GM21737 (cell line): ENCODE measurements around the gene EMD.
"Not testable (repeated sequence)": the region's sequence is repeated elsewhere in the genome, so short reads cannot be mapped to it uniquely, and the experiment has no call there.

Source experiments
- ATAC-seq: cut with Tn5 transposase; IDR thresholded peaks from one replicate; pipeline ENCODE4 v1.9.1; 2021; ENCODE audit warnings: mild to moderate bottlenecking, moderate library complexity; ENCODE audit not compliant: unreplicated experiment

The EMD gene

DNA sequence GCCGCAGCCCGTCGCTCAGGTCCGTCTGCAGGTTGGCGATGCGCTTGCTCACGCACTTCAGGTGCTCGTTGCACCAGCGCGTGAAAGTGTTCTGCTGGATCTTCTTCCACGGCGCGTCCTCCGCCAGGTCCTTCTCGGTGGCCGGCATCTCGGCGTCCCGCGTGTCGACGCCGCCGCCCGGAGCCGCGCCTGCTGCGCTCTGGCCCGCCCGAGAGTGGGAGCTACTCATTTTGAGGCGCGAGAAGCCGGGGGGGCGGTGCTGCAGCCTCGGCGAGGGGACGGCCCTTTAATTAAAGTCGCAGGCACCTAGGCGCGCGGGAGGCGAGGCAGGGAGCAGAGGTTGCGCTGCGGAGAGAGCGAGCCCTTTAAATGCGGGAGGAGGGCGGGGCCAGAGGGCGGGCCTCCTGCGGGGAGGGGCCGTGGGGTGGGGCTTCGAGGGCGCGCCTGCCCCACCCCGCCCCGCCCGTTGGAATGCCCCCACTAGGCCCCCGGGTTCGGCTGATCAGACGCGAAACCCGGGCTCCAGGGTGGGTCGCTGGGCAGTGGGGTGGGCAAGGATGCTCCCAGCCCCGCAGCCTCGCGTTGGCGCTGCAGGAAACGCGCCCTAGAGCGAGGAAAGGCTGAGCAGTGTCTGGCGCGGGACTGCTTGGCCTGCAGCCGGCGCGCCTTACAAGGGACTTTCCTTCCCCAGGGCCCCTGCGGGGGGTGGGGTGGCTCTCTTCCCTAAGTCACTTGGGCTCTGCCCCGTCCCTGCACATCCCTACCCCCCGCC is 7.9 kb upstream of the EMD start:
- ATAC-seq: peak; percentile 63

DNA sequence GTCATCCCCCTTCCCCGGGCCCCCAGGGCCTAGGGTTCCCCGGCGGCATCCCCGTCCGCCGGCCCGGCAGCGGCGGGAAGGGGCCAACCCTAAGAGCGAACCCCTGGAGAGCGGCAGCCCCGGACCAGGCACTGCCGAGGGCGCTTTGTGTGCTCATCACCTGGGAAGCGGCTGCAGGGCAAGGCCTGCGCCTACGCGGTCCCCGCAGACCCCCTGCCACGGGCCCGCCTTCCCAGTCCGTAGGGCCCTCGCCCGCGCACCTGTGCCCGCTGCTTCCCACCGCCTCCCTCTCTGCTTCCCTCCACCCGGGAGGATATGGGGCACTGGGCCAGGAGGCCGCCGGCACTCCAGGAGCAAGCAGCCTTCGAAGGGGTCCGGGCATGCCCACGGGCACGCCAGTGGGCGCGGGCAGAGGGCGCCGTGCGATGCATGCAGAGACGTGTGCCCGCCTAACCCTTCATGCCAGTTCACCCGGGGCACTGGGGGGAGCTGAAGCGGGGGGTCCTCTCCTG is 7.2 kb upstream of the EMD start:
- no peak for ATAC-seq

DNA sequence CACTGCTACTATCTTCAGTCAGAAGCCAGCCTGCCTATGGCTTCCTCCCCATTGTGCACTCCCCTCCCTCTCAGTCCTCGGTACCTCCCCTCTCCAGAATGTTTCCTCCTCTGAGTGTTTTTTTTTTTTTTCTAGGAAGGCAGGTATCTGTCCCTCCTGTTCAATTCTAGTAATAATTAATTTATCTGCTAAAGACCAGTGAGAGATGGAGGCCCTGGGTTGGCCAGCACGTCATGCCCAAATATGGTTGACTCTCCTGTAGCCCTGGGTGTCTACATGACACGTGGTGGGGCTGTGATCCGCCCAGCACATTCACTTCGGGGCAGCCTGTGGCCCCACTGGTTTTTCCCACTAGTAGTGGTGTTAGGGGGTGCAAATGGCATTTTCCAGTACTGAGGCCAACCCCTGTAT is 6.5 kb upstream of the EMD start:
- no peak for ATAC-seq

DNA sequence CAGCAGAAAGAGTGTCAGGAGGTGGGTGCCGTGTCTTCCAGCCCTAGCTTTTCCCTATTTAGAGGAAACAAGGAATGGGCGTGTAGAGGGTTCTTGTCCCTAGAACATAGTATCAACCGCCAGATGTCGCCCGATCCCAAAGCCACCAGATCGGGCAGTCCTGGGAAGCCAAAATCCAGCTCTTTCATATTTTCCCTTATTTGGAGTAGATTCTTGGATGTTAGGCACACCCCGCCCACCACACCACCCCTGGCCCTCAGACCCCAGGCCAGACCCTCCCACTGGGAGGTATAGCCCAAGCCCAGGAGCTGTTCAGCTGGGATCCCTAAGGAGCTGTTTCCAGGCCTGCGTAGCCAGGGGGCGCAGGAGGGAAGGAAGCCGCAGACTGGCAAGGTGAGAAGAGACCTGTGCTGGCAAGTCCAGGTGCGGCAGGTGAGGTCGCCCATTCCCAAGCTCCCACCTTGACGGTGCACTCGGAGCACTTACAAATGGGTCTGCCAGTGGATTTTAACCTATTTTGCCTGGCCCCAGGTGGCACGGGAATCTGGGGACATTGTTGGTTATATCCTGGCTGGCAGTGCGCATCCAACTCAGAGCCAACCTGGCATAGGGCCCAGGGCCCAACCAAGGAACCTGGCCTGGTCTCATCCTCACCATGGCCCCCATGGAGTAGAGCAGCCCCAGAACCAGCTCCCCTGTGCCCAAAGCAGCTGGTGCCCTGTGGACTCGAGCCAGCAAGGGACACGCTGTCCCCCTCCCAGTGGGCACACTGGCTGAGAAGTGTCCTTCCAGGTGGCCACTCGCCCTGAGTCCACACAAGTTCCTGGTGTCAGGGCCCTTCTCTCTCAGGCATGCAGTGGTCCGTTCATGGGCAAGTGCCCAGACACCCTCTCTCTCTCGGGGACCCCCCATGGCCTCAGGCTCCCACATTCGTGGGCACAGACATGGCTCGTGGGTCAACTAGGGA is 5.5 kb upstream of the EMD start:
- ATAC-seq: no peak

DNA sequence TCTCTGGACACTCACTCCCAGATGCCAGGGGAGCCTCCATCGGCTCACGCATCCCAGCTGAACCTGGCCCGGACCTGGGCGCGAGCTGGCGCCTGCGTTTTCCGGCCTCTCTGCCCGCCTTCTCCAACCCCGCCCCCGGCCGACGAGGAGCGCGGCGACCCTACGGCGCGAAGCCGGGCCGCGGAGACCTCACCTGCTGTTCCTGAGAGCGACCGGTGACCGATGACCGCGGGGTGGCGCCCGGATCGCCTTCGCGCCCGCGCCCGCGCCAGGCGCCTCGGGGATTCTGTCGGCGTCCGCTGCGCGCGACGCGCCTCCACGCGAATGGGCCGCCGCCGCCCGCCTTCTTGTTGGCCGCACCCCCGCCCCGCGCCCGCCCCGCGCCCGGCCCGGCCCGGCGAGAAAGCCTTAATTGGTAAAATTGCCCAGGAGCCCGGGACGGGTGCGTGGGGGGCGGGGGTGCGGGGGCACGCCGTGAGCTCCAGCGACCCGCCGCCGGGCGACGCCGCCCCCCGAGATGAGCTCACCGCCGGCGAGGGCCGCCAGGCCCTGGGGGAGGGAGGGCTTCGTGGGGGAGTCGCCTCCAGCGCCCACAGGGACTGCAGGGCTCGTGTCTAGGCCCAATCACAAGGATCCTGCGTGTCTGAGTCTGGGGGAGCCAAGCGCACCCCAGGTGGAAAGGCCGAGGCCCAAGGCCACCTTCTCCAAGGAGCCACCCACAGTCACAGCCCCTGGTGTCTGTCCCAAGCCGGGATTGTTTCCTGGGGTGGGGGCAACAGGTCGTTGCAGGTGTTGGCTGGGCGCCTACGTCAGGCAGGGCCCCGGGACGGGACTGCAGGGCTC is 4.6 kb upstream of the EMD start, which contains the start of gene FLNA:
TSS of gene FLNA (minus strand) at position 322 of the 843 bp plus-strand sequence. CDS start 3,389 bp downstream, outside the sequence.
- no peak for ATAC-seq

DNA sequence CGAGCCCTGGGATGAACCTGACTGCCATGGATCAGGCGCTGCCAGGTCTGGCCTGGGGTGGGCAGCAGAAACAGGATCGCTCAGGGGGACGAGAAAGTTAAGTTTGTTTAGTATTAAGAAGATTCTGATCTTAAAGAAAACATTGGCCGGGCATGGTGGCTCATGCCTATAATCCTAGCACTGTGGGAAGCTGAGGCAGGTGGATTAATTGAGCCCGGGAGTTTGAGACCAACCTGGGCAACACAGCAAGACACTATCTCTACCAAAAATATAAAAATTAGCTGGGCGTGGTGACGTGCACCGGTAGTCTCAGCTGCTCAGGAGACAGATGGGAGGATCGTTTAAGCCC is 4.0 kb upstream of the EMD start:
- no peak for ATAC-seq

DNA sequence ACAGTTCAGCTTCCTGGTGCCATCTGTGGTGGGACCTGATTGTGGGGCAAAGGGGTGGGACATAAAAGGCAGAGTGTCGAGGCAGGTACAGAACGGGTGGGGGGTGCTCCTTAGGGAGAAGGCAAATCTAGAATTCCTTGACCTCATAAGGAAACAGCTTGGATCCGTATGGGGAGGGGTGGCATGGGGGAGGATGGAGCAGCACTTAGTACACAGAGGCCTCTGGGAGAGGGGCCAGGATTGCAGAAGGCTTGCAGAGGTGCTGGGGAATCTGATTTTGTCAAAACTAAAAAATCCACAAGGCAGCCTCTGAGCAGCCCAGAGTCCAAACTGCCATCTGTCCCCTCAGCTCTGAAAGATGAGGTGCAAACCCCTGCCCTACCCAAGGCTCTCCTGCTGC is 2.3 kb upstream of the EMD start:
- no peak for ATAC-seq

DNA sequence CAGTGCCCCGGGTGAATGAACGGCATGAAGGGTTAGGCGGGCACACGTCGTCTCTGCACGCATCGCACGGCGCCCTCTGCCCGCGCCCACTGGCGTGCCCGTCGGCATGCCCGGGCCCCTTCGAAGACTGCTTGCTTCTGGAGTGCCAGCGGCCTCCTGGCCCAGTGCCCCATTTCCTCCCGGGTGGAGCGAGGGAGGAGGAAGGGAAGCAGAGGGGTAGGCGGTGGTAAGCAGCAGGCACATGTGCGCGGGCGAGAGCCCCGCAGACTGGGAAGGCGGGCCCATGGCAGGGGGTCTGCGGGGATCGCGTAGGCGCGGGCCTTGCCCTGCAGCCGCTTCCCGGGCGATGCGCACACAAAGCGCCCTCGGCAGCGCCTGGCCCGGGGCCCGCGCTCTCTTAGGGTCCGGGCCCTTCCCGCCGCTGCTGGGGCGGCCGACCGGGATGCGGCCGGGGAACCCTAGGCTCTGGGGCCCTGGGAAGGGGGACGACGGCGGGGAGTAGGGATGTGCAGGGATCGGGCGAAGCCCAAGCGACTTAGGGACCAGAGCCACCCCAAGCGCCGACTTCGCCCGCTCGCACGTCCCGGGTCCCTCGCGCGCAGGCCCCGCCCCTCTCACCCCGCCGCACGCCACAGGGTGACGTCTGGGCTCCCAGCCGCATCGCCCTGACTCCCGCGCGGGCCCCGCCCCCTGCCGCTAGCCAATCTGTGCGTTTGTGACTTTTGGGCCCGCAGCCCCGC is 866 bp upstream of the EMD start:
- ATAC-seq: peak; percentile 1

DNA sequence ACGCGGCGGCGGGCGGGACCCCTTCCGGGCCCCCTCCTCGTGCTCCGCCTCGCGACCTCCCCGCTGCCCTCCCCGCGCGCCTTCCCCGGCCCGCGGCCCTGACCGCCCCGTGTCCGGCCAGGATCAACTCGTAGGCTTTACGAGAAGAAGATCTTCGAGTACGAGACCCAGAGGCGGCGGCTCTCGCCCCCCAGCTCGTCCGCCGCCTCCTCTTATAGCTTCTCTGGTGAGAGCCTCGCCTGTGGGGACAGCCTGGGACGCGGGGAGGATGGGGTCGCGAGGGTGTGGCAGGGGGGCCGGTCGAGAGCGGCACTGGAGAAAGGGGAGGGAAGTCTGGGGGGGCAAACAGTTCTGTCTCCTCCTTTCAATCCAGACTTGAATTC is 465 bp downstream of the EMD start:
- peak; percentile 5 for ATAC-seq

DNA sequence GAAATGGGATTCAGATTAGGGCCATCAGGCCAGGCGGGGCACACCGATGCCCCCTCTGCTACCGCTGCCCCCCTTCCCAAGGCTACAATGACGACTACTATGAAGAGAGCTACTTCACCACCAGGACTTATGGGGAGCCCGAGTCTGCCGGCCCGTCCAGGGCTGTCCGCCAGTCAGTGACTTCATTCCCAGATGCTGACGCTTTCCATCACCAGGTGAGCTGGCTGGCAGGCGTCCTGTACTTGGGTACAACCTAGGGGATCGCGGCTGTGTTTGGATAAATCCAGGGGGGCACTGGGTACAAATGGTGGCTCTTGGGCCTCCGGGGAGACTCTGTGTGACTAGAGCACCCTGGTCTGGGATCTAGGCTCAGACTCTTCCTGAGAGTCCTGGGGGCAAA is 1.1 kb downstream of the EMD start:
- ATAC-seq: no peak

DNA sequence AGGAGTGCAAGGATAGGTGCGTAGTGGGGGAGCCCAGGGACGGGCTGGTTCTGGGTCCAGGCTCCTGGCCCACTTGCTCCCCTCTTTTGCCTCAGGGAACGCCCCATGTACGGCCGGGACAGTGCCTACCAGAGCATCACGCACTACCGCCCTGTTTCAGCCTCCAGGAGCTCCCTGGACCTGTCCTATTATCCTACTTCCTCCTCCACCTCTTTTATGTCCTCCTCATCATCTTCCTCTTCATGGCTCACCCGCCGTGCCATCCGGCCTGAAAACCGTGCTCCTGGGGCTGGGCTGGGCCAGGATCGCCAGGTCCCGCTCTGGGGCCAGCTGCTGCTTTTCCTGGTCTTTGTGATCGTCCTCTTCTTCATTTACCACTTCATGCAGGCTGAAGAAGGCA is 1.7 kb downstream of the EMD start:
- no peak for ATAC-seq

DNA sequence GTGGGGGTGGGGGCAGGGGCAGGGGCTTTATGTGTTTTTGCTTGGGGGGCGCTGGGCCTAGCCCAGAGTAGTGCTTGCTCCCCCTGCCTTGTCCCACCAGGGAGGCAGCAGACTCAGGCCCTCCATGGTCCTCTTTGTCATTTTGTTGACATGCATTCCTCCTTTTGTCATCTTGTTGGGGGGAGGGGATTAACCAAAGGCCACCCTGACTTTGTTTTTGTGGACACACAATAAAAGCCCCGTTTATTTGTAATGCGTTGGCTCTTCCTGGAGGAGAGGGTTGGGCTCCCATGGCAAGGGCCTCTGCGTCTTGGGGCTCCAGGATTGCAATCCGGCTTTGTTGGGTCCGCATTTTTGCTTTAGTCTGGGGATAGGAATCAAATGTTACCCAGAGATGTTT is 2.2 kb downstream of the EMD start:
- no peak for ATAC-seq

DNA sequence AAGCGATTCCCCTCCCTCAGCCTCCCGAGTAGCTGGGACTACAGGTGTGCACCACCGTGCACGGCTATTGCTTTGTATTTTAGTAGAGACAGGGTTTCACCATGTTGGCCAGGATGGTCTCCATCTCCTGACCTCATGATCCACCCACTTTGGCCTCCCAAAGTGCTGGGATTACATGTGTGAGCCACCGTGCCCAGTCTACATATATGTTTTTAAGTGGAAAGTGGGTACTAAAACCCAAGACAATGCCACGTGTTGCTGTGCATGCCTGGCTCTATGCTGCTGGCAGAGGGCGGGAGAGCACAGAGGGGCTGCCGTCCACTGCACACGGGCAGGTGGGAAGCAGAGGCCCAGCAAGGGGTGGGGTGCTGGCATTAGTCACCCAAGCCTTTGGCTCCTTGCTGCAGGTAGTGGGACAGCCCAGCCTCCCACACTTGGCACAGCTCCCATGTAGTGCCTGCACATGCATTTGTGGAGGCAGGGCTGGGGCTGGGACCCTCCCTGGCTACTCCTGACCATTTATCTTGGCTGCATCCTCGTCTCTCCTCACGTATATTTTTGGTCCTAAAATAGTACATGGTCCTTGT is 3.5 kb downstream of the EMD start:
- ATAC-seq: no peak

DNA sequence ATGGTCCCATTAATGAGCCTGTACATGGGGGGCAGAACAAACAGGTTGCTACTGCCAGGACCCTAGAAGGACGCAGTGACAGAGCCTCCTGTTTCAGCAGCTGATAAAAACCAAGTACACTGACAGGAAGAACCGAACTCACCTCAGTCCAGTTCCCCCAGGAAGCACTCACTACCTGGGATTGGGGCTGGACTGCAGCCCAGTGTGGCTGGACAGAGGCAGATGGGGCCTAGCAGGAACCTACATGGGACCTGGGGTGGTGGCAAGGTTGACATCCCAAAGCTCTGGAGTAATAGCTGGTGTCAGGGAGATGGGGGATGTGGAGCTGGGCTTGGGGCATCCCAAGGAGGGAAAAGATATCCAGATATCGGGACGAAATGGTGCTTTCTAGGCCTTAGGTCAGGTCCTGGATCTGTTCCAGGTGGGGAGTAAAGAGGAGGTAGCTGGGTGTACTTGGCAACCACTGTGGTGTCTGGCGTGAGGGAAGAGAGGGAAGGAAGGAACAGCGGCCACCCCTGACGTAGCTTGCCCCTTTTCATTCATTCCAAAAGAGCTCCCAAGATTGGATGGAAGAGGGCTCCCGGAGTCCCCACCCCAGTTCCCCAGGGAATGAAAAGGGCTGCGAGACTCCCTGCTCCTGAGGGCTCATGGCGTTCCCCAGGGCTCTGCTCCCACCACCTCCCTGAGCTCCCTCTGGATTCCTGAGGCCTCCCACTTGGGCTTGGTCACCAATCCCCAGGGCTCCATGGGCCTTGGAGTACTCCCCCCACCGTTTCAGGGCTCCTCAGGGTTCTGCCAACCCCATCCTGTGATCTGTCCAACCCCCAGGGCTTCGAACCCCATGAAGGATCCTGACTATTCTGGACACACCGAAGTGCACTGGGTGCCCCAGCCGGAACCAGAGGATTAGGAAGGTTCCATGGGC is 4.5 kb downstream of the EMD start:
- ATAC-seq: no peak

DNA sequence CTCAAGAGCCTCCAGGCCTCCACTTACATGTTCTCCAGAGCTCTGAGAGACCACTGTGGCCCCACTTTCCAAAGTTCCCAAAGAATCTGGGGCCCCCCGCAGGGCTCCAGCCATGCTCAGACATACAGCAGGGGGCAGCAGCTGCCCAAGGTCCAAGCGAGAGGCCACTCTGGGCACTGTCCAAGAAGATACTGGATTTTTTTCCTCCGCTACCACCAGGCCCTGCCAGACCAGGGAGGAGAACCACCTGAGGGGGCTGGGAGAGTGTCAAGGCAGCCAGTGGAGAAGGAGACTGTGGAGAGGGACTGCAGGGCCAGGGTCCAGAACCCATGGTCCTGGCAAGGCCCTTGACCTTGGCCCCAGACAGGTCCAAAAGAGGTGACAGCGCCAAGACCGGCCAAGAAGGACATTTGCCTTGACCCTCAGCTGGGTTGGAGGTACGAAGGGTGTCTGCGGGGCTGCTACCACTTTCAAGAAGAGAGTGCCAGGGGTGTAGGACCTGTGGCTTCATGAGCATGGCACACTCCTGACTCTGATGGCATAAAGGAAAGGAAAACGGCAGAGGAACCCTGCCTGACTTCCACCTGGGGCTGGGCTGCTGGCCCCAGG is 5.3 kb downstream of the EMD start:
- no peak for ATAC-seq

DNA sequence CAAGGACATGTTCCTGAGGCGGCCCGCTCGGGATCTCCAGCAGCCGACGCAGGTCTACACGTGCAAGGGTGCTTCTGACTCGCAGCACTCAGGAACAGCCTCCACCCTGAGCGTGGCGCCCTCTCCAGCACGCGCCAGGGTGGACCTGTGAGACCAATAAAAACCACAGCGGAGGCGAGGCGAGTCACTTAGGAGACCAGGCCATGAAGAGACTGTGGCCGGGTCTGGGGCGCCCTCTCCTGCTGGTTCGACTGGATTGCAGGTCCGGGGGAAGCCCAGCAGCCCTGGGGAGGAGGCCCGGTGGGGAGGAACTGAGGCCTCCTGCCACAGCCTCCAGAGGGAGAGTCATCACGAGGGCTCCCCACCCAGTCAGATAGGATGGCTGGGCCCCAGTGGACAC is 9.0 kb downstream of the EMD start:
- peak; percentile 27 for ATAC-seq

DNA sequence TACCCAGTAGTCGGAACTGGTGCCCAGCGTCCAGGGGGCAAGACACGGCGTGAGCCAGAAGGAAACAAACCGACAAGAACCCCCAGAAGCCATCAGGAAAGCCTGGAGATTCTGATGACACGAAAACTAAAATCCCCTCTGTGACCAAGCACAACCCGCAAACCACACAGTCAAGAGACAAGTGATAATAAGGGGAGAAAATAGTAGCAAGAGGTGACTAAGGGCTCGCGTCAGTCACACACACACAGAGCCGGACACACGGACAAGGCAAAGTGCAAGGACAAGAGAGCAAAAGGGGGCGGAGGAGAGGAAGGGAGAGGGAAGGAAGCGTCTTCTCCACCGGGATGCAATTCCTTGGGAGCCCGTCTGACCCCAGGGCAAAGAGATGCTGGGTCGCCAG is 9.6 kb downstream of the EMD start:
- ATAC-seq: not testable (repeated sequence)
